A673 (cell line): ENCODE measurements around the gene ICAM5. TPM values are rescaled to one million over a fixed set of nuclear protein-coding genes. Genes with fewer than 3 reads are reported as not detected.

Experiments used
- BruUV-seq: library from RNA; stranded (reverse); fragments of 400-500 nt; replicated peaks from 2 replicates; lab custom pipeline; 2021; lab: Mats Ljungman, UMichigan
- CTCF ChIA-PET: fragments of 300-600 bp; sonication (Branson Sonifier 250); formaldehyde crosslinking; loops from one replicate; lab custom pipeline; 2022; ENCODE audit warnings: antibody characterized with exemption; lab: Charles Lee
- POLR2A ChIA-PET: fragments of 300-600 bp; sonication (Branson Sonifier 250); formaldehyde crosslinking; loops from one replicate; lab custom pipeline; 2022; ENCODE audit warnings: antibody characterized with exemption; ENCODE audit not compliant: low non-redundant PET; lab: Charles Lee
- DNase-seq: peaks from one replicate; pipeline ENCODE4 v3.0.0-alpha.2; 2015; ENCODE audit warnings: low spot score
- H3K27ac ChIP-seq: fragments of 200-600 bp; sonication (generic); 2 replicates; pipeline ENCODE4 v1.5.1; 2016; ENCODE audit warnings: mixed run types, low read depth, mild to moderate bottlenecking, mixed read lengths, antibody characterized with exemption, low read length; ENCODE audit not compliant: poor library complexity, severe bottlenecking
- H3K27me3 ChIP-seq: fragments of 200-600 bp; sonication (generic); replicated peaks from 2 replicates; pipeline ENCODE4 v1.6.1; 2017; ENCODE audit warnings: mixed run types, low read depth, mild to moderate bottlenecking, mixed read lengths, antibody characterized with exemption, low read length; ENCODE audit not compliant: insufficient read depth, poor library complexity
- H3K36me3 ChIP-seq: fragments of 200-600 bp; sonication (generic); 2 replicates; pipeline ENCODE4 v1.6.1; 2016; ENCODE audit warnings: mixed run types, mild to moderate bottlenecking, mixed read lengths, antibody characterized with exemption, low read length; ENCODE audit not compliant: insufficient read depth, poor library complexity, severe bottlenecking
- H3K4me1 ChIP-seq: fragments of 200-600 bp; sonication (generic); 2 replicates; pipeline ENCODE4 v1.6.1; 2017; ENCODE audit warnings: mixed run types, mild to moderate bottlenecking, mixed read lengths, antibody characterized with exemption, low read length; ENCODE audit not compliant: insufficient read depth, poor library complexity, severe bottlenecking
- H3K4me3 ChIP-seq: fragments of 200-600 bp; sonication (generic); 2 replicates; pipeline ENCODE4 v1.5.1; 2016; ENCODE audit warnings: low read depth, mixed run types, mild to moderate bottlenecking, mixed read lengths, low read length; ENCODE audit not compliant: poor library complexity, severe bottlenecking
- H3K9me3 ChIP-seq: fragments of 200-600 bp; sonication (generic); 2 replicates; pipeline ENCODE4 v1.6.1; 2016; ENCODE audit warnings: mixed run types, low read depth, mild to moderate bottlenecking, mixed read lengths, antibody characterized with exemption, low read length; ENCODE audit not compliant: poor library complexity, severe bottlenecking
- CTCF ChIP-seq: fragments of 300-800, 200-600 bp; sonication (generic); conservative IDR thresholded peaks from 2 replicates; pipeline ENCODE4 v1.5.1; 2017; ENCODE audit warnings: low read depth, mild to moderate bottlenecking, antibody characterized with exemption, low read length, moderate library complexity, mixed read lengths
- EZH2 ChIP-seq: fragments of 200-600 bp; sonication (generic); IDR thresholded peaks from 2 replicates; pipeline ENCODE4 v1.6.1; 2017; ENCODE audit warnings: borderline replicate concordance, low read depth, mild to moderate bottlenecking, mixed read lengths, antibody characterized with exemption, low read length; ENCODE audit not compliant: poor library complexity, severe bottlenecking
- intact Hi-C: fragments of 100-400 bp; cut with micrococcal nuclease; formaldehyde crosslinking; loops from one replicate; pipeline ENCODE4 v1.10.0; 2022; ENCODE audit not compliant: unreplicated experiment
- total RNA-seq: library from RNA; stranded (reverse); gene quantifications from 2 replicates; pipeline ENCODE4 v1.2.3, GENCODE V29; 2021

ICAM5 gene
- total RNA-seq, 1 experiment from 2014 or later = 4.6 TPM

DNA sequence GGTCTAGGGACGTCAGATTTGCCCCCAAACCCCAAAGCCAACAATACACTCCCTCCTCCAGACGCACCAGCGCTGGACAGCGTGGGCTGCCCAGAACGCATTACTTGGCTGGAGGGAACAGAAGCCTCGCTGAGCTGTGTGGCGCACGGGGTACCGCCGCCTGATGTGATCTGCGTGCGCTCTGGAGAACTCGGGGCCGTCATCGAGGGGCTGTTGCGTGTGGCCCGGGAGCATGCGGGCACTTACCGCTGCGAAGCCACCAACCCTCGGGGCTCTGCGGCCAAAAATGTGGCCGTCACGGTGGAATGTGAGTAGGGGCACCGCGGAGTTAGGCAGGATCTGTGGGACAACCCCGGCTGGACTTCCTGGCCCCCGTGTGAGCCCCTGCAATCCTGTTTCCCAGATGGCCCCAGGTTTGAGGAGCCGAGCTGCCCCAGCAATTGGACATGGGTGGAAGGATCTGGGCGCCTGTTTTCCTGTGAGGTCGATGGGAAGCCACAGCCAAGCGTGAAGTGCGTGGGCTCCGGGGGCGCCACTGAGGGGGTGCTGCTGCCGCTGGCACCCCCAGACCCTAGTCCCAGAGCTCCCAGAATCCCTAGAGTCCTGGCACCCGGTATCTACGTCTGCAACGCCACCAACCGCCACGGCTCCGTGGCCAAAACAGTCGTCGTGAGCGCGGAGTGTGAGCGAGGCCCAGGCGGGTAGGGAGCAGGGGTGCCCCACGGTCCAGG, 4.0 kb downstream of the ICAM5 start:
- no peaks in the 10 kb centered on the region for H3K36me3 ChIP-seq
- no TSS peak for BruUV-seq
- intact Hi-C loops = no loop called here
- H3K27me3 ChIP-seq = peaks cover 38% of the 10 kb centered on the region
- H3K9me3 ChIP-seq = no peaks in the 10 kb centered on the region
- H3K27ac ChIP-seq = no peak overlapping the region
- CTCF ChIA-PET = no interaction called here
- peaks cover 41% of the 10 kb centered on the region for H3K4me1 ChIP-seq
- DNase-seq = no peak
- no peak overlapping the region for H3K4me3 ChIP-seq
- TF ChIP-seq CTCF (no peak), EZH2 (no peak)
- POLR2A ChIA-PET = interaction anchor here (0.6 kb wide), 1 partner anchor 12 kb away, joined by 6 read pairs; no protein-coding TSS in a partner anchor

- Histone ChIP-seq H3K9me3 (no peaks in the 10 kb centered on the region), H3K4me3 (no peak overlapping the region), H3K27me3 (peaks cover 38% of the 10 kb centered on the region), H3K4me1 (peaks cover 36% of the 10 kb centered on the region), H3K36me3 (no peaks in the 10 kb centered on the region), H3K27ac (no peak overlapping the region)
- POLR2A ChIA-PET = no interaction called here
- CTCF ChIA-PET = no interaction called here
- no peak for TF ChIP-seq EZH2
- peak; percentile 26; the same call in 1 of the 2 replicates for TF ChIP-seq CTCF
- DNase-seq = no peak
- intact Hi-C loops = no loop called here
- no TSS peak for BruUV-seq
Observed at GRCh38 chr19:10294368-10294697, 4.6 kb downstream of the ICAM5 start.

- Histone ChIP-seq H3K9me3 (no peaks in the 10 kb centered on the region), H3K27ac (no peak overlapping the region), H3K4me1 (peaks cover 29% of the 10 kb centered on the region), H3K4me3 (peak overlapping the region; percentile 12), H3K36me3 (no peaks in the 10 kb centered on the region), H3K27me3 (peaks cover 38% of the 10 kb centered on the region)
- no peak for TF ChIP-seq CTCF
- TF ChIP-seq EZH2 = no peak
- no TSS peak for BruUV-seq
- ChIA-PET CTCF (no interaction called here), POLR2A (no interaction called here)
- intact Hi-C loops = no loop called here
- no peak for DNase-seq
Observed at GRCh38 chr19:10295305-10295846, 5.6 kb downstream of the ICAM5 start.
